CD4-positive, alpha-beta memory T cell (primary cell): ENCODE results near the gene MBTPS1. TPM values are rescaled to one million over a fixed set of nuclear protein-coding genes. Genes with fewer than 3 reads are reported as not detected.
"Not testable (repeated sequence)": the region's sequence is repeated elsewhere in the genome, so short reads cannot be mapped to it uniquely, and the experiment has no call there.

Experiments
- CTCF ChIA-PET: fragments of 350-600 bp; sonication (Branson Sonifier 250); formaldehyde crosslinking; loops from one replicate; lab custom pipeline; 2021; ENCODE audit warnings: inconsistent platforms; ENCODE audit not compliant: partially characterized antibody; lab: Charles Lee
- POLR2A ChIA-PET: fragments of 350-600 bp; sonication (Branson Sonifier 250); formaldehyde crosslinking; loops from one replicate; lab custom pipeline; 2021; ENCODE audit not compliant: partially characterized antibody; lab: Charles Lee
- DNase-seq, 5 donors: peaks; one replicate each; pipeline versions ENCODE4 v3.0.0 to v3.0.0-alpha.2; 2020 to 2022; ENCODE audit warnings: mixed read lengths in 1 of 5
- H3K27ac ChIP-seq: one replicate; pipeline ENCODE4 v1.7.0; 2013; ENCODE audit warnings: low read depth, low read length
- H3K27me3 ChIP-seq: 2 replicates; pipeline ENCODE4 v1.7.0; 2013; ENCODE audit warnings: mild to moderate bottlenecking, low read length, moderate library complexity; ENCODE audit not compliant: insufficient read depth
- H3K36me3 ChIP-seq: 2 replicates; pipeline ENCODE4 v1.7.0; 2013; ENCODE audit warnings: mild to moderate bottlenecking, low read length, moderate library complexity; ENCODE audit not compliant: insufficient read depth
- H3K4me1 ChIP-seq: 2 replicates; pipeline ENCODE4 v1.7.0; 2013; ENCODE audit warnings: mild to moderate bottlenecking, low read length, moderate library complexity; ENCODE audit not compliant: insufficient read depth
- H3K4me3 ChIP-seq, 2 donors: one replicate each; pipeline ENCODE4 v1.7.0; 2013; ENCODE audit warnings: low read length in 2 of 2, mild to moderate bottlenecking in 1 of 2
- H3K9me3 ChIP-seq, 2 donors: one replicate each; pipeline ENCODE4 v1.7.0; 2013; ENCODE audit warnings: low read length in 2 of 2, control low read depth in 1 of 2; ENCODE audit not compliant: control insufficient read depth in 1 of 2
- H3K27ac Mint-ChIP-seq, 7 donors: one replicate each; pipeline ENCODE4 v1.8.0; 2020 to 2021; ENCODE audit warnings: mixed read lengths in 7 of 7, mild to moderate bottlenecking in 6 of 7, inconsistent platforms in 3 of 7, moderate library complexity in 3 of 7
- H3K27me3 Mint-ChIP-seq, 2 donors: one replicate each; pipeline ENCODE4 v1.8.0; 2020 to 2021; ENCODE audit warnings: mixed read lengths in 2 of 2
- H3K36me3 Mint-ChIP-seq, 2 donors: one replicate each; pipeline ENCODE4 v1.8.0; 2020 to 2021; ENCODE audit warnings: mixed read lengths in 2 of 2, inconsistent platforms in 1 of 2, mild to moderate bottlenecking in 1 of 2
- H3K4me1 Mint-ChIP-seq, 4 donors: one replicate each; pipeline ENCODE4 v1.8.0; 2020 to 2021; ENCODE audit warnings: mixed read lengths in 4 of 4, mild to moderate bottlenecking in 1 of 4
- H3K4me3 Mint-ChIP-seq, 8 donors: one replicate each; pipeline ENCODE4 v1.8.0; 2020 to 2021; ENCODE audit warnings: mixed read lengths in 8 of 8, mild to moderate bottlenecking in 7 of 8, moderate library complexity in 6 of 8, inconsistent platforms in 3 of 8
- H3K9me3 Mint-ChIP-seq, 8 donors: one replicate each; pipeline ENCODE4 v1.8.0; 2020 to 2021; ENCODE audit warnings: mixed read lengths in 8 of 8, mild to moderate bottlenecking in 5 of 8, inconsistent platforms in 3 of 8, moderate library complexity in 1 of 8
- intact Hi-C: fragments of 100-400 bp; cut with micrococcal nuclease; formaldehyde crosslinking; loops from one replicate; pipeline ENCODE4 v1.15.1; 2023
- polyA plus RNA-seq, 2 donors: library from polyadenylated mRNA; unstranded; fragments of 300-500 nt; fragmentation: Illumina TruSeq; gene quantifications; one replicate each; pipeline ENCODE4 v1.2.3, GENCODE V29; 2021
- total RNA-seq, 2 experiments: library from RNA; stranded (reverse); gene quantifications; one replicate each; pipeline ENCODE4 v1.2.3, GENCODE V29; 2021

The MBTPS1 gene
- total and polyA plus RNA-seq, 4 experiments from 2014 or later: 53.9 to 140 (median 99.1) TPM

GRCh38 chr16:84111949-84112348, 4.8 kb downstream of the MBTPS1 start:
- peaks cover 47% of the 10 kb centered on the region for H3K4me1 ChIP-seq
- H3K4me1 Mint-ChIP-seq: peaks cover 31 to 60% (median 45%) of the 10 kb centered on the region in 4 donors
- CTCF ChIA-PET: interaction anchor here (0.6 to 5.0 kb wide), 3 partner anchors 26 to 64 kb away, joined by 3 to 23 read pairs (median 4); no protein-coding TSS in a partner anchor

GRCh38 chr16:84111525-84111924, 5.2 kb downstream of the MBTPS1 start:
- intact Hi-C loops: loop anchor here (10.0 kb wide), 1 partner anchor 1573 kb away; the partner anchor contains the start of gene GINS2
- Mint-ChIP-seq H3K9me3 (no peaks in the 10 kb centered on the region), H3K36me3 (peaks cover 4 to 39% of the 10 kb centered on the region in 2 donors), H3K4me1 (peaks cover 34 to 64% (median 49%) of the 10 kb centered on the region in 4 donors), H3K27ac (peak overlapping the region in 3 of 7 donors; percentile 29 to 58 (median 43)), H3K4me3 (no peak overlapping the region), H3K27me3 (no peaks in the 10 kb centered on the region)
- ChIA-PET POLR2A (no interaction called here), CTCF (interaction anchor here (0.6 to 5.0 kb wide), 3 partner anchors 26 to 65 kb away, joined by 3 to 23 read pairs (median 4); no protein-coding TSS in a partner anchor)
- H3K4me1 ChIP-seq: peaks cover 47% of the 10 kb centered on the region
- H3K4me3 ChIP-seq: no peak overlapping the region
- no peak overlapping the region for H3K27ac ChIP-seq
- H3K27me3 ChIP-seq: no peaks in the 10 kb centered on the region
- H3K36me3 ChIP-seq: peaks cover 18% of the 10 kb centered on the region
- DNase-seq: no peak
- no peaks in the 10 kb centered on the region for H3K9me3 ChIP-seq

More at GRCh38 chr16:84111949-84112348, 4.8 kb downstream of the MBTPS1 start:
- H3K4me3 ChIP-seq, H3K4me3 Mint-ChIP-seq, POLR2A ChIA-PET, DNase-seq, H3K27me3 Mint-ChIP-seq, H3K9me3 ChIP-seq, H3K27me3 ChIP-seq, H3K9me3 Mint-ChIP-seq, H3K27ac ChIP-seq: not testable (repeated sequence)
- H3K36me3 ChIP-seq: peaks cover 14% of the 10 kb centered on the region
- intact Hi-C loops: loop anchor here (10.0 kb wide), 1 partner anchor 1573 kb away; the partner anchor contains the start of gene GINS2
- H3K36me3 Mint-ChIP-seq: peaks cover under 1 to 36% of the 10 kb centered on the region in 2 donors
- H3K27ac Mint-ChIP-seq: peak overlapping the region in 1 of 7 donors; percentile 58

DNA sequence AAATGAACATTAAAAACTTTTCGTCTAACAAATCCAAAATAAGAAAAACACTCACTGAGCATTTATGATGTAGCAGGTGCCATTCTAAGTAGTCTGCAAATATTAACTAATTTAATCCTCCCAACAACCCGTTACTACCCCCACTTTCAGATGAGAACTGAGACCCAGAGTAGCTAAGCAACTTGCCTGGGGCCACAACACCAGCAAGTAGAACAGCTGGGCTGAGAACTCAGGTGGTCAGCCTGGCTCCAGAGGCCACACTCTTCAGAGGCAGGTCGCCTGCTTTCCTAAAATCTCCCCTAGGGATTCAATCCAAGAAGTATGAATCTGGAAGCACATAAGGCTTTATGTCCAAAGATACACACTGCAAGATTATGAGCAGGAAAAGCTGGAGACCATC, 6.2 kb downstream of the MBTPS1 start:
- H3K4me3 Mint-ChIP-seq: peak overlapping the region in 1 of 8 donors; percentile 5
- peaks cover 9 to 38% of the 10 kb centered on the region in 2 donors for H3K36me3 Mint-ChIP-seq
- intact Hi-C loops: loop anchor here (10.0 kb wide), 1 partner anchor 1574 kb away; the partner anchor contains the start of gene GINS2
- peak overlapping the region in 2 of 7 donors; percentile 14 to 78 for H3K27ac Mint-ChIP-seq
- Histone ChIP-seq H3K36me3 (peaks cover 19% of the 10 kb centered on the region), H3K4me3 (no peak overlapping the region), H3K4me1 (peaks cover 43% of the 10 kb centered on the region), H3K9me3 (no peaks in the 10 kb centered on the region), H3K27ac (no peak overlapping the region), H3K27me3 (no peaks in the 10 kb centered on the region)
- no peak for DNase-seq
- ChIA-PET POLR2A (no interaction called here), CTCF (interaction anchor here (5.0 kb wide), 1 partner anchor 25 kb away, joined by 23 read pairs; no protein-coding TSS in a partner anchor)
- no peaks in the 10 kb centered on the region for H3K27me3 Mint-ChIP-seq
- H3K4me1 Mint-ChIP-seq: peaks cover 40 to 66% (median 52%) of the 10 kb centered on the region in 4 donors
- H3K9me3 Mint-ChIP-seq: no peaks in the 10 kb centered on the region

- ChIA-PET CTCF (interaction anchor here (5.0 kb wide), 1 partner anchor 24 kb away, joined by 23 read pairs; no protein-coding TSS in a partner anchor), POLR2A (no interaction called here)
- Mint-ChIP-seq H3K4me1 (peaks cover 40 to 65% (median 52%) of the 10 kb centered on the region in 4 donors), H3K27me3 (no peaks in the 10 kb centered on the region), H3K4me3 (no peak overlapping the region), H3K9me3 (no peaks in the 10 kb centered on the region), H3K27ac (peak overlapping the region in 1 of 7 donors; percentile 0), H3K36me3 (peaks cover 15 to 43% of the 10 kb centered on the region in 2 donors)
- Histone ChIP-seq H3K9me3 (no peaks in the 10 kb centered on the region), H3K4me3 (no peak overlapping the region), H3K4me1 (peaks cover 42% of the 10 kb centered on the region), H3K36me3 (peaks cover 19% of the 10 kb centered on the region), H3K27ac (no peak overlapping the region), H3K27me3 (no peaks in the 10 kb centered on the region)
- no peak for DNase-seq
- intact Hi-C loops: loop anchor here (10.0 kb wide), 1 partner anchor 1575 kb away; the partner anchor contains the start of gene GINS2
These were observed 7.0 kb downstream of the MBTPS1 start for GRCh38 chr16:84109598-84110335.

GRCh38 chr16:84107921-84108320, 8.8 kb downstream of the MBTPS1 start:
- ChIA-PET POLR2A (no interaction called here), CTCF (interaction anchor here (0.9 kb wide), 1 partner anchor 8 kb away, joined by 3 read pairs; no protein-coding TSS in a partner anchor)
- H3K27me3 Mint-ChIP-seq: no peaks in the 10 kb centered on the region
- Histone ChIP-seq H3K9me3 (no peaks in the 10 kb centered on the region), H3K4me3 (no peak overlapping the region), H3K27ac (no peak overlapping the region), H3K27me3 (no peaks in the 10 kb centered on the region), H3K36me3 (peaks cover 19% of the 10 kb centered on the region), H3K4me1 (peaks cover 39% of the 10 kb centered on the region)
- no peak overlapping the region for H3K27ac Mint-ChIP-seq
- peaks cover 15 to 41% of the 10 kb centered on the region in 2 donors for H3K36me3 Mint-ChIP-seq
- H3K4me3 Mint-ChIP-seq: no peak overlapping the region
- H3K9me3 Mint-ChIP-seq: no peaks in the 10 kb centered on the region
- intact Hi-C loops: no loop called here
- no peak for DNase-seq
- H3K4me1 Mint-ChIP-seq: peaks cover 43 to 65% (median 55%) of the 10 kb centered on the region in 4 donors

- POLR2A ChIA-PET: interaction anchor here (1.1 to 4.7 kb wide), 2 partner anchors 9 to 10 kb away, joined by 3 to 20 read pairs; partner anchors contain the start of gene MBTPS1
- Mint-ChIP-seq H3K27me3 (no peaks in the 10 kb centered on the region), H3K9me3 (no peaks in the 10 kb centered on the region), H3K27ac (peak overlapping the region in 5 of 7 donors; percentile 16 to 83 (median 67)), H3K36me3 (peaks cover 20 to 46% of the 10 kb centered on the region in 2 donors), H3K4me1 (peaks cover 50 to 76% (median 62%) of the 10 kb centered on the region in 4 donors), H3K4me3 (peak overlapping the region in 2 of 8 donors; percentile 22 to 50)
- intact Hi-C loops: no loop called here
- Histone ChIP-seq H3K36me3 (peaks cover 27% of the 10 kb centered on the region), H3K27ac (no peak overlapping the region), H3K4me1 (peaks cover 39% of the 10 kb centered on the region), H3K9me3 (no peaks in the 10 kb centered on the region), H3K4me3 (no peak overlapping the region), H3K27me3 (no peaks in the 10 kb centered on the region)
- CTCF ChIA-PET: interaction anchor here (1.2 to 1.6 kb wide), 3 partner anchors 41 to 81 kb away, joined by 3 to 6 read pairs (median 4); partner anchors contain the start of gene TAF1C
- DNase-seq: no peak
These were observed 10.6 kb downstream of the MBTPS1 start for GRCh38 chr16:84105948-84106740.
